Metanephros (tissue), 1 donor: Measurements from ENCODE around the gene GARIN6. TPM values are rescaled to one million over a fixed set of nuclear protein-coding genes. Genes with fewer than 3 reads are reported as not detected.

Source experiments
- total RNA-seq: library from RNA; depleted of rRNA; stranded (reverse); fragments of >200 nt; gene quantifications from one replicate; pipeline ENCODE4 v1.2.3, GENCODE V29; 2014

The GARIN6 gene
- not detected for total RNA-seq

DNA sequence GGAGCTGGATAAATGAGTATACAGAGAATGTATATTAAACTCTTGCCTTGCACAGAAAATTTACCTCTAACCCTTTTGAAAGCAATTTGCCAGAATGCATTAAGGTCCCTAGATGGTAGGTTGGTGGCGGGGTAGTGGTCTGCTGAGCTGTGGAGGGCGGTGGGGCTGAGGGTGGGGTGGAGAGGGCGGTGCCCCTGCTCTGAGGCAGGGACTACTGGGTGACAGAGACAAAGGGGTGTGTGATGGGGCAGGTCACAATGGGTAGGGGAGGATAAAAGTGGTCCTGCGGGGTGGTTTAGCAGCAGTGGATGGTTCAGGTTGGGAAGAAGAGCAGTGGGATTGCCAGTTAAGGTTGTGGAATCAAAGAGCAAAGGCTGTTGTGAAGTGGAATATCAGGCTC, at the start of gene GARIN6:
Gene GARIN6, plus strand, starts transcription at position 301 of the 400 bp plus-strand sequence. CDS start 422 bp downstream, outside the sequence.

